Activated CD8-positive, alpha-beta memory T cell treated with anti-CD3 and anti-CD28 coated beads for 1 hour (primary cell): ENCODE data around the gene TLE3.

ENCODE experiments used
- DNase-seq, 2 donors: peaks; one replicate each; pipeline ENCODE4 v3.0.0-alpha.2; 2020; ENCODE audit warnings: low read depth in 1 of 2; ENCODE audit errors: extremely low read depth in 1 of 2

TLE3 gene

DNA sequence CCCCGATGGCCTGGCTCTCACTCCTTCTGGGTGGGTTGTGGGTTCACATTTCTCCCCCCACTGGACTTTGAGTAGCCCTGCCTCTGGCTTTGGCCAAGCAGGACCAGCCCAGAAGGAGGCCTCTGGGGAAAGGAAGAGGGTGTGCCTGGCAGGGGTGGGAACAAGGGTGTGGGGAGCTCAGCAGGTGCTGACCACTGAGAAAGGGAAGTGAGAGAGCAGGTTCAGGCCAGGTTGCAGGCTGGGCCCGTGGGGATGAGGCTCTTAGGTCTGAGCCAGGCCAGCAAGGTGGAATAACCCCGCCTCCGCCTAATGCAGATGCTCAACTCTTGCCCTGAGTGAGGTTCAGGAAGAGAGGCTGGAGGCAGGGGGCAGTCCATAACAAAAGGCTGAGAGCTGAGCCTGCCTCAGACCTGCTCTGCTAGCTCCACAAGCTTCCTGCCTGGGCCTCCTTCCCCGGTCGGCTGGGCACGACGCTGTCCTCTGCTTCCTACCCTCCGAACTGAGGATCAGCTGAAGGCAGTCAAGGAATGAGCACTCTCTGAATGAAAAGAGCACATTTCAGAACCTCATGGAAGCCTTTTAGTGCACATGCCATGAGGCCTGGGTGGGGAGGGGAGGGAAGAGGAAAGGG is 82.7 kb downstream of the TLE3 start:
- DNase-seq, result no peak

DNA sequence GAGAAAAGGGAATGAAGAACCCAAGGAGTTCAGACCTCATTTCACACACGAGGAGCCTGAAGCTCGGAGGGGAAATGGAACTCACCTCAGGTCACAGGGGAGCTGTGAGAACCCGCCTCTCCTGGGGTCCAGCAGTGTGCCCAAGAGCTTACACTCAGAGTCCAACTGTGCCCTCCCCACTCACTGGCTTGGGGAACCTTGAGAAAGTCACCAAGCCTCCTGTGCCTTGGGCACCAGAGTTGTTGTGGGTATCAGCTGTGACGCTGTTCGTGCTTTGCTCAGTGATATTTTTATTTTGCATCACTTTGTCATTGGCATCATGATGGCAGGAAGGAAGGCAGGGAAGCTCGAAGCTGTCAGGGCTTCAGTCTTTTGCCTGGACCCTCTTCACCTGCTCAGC is 83.4 kb downstream of the TLE3 start:
- DNase-seq, result no peak

DNA sequence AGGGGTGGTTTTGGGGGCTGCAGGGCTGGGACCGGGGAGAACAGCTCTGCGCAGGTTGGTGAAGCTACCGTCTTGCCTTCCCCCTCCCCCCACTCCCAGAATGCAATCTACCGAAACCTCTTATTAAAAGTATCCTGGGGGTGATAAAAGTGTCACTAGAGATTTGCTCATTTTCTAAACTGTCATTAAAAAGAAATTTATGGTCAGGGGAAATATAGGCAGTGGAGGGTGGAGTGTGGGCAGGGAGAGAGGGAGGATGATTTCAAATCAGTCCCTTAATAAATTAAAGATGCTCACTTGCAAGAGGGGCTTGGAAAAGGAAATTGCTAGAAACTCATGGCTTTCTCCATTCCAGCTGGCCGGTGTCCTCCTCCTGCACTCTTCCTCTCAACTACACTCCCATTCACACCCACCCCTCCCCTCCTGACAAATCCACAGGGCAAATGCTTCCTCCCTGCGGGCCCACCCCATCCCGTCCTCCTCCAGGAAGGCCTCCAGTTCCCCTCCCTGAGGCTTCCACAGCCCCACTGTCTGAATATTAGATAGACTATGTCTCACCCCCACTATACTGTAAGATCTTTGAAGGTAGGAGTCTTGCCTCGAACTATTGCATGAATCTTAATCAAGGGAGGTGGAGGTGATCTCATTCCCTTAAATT is 83.9 kb downstream of the TLE3 start:
- DNase-seq, result no peak

DNA sequence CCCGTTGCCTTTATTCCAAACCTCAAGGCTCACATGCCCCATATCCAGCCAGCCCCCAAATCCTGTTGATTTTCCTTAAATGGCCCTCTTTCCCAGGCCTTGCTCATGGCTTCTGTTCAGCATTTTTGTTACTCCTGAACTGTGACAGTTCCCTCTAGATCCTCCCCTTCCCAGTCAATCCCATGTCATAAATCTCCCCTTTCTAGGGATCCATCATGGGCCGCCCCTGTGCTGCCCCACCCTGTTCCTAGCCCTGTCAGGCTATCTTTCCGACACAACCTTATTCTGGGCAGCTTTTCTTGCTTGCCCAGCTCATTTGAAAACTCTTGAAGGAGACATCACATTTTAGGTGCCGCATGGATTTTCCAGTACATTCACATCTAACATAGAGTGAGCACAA is 84.8 kb downstream of the TLE3 start:
- no peak for DNase-seq

DNA sequence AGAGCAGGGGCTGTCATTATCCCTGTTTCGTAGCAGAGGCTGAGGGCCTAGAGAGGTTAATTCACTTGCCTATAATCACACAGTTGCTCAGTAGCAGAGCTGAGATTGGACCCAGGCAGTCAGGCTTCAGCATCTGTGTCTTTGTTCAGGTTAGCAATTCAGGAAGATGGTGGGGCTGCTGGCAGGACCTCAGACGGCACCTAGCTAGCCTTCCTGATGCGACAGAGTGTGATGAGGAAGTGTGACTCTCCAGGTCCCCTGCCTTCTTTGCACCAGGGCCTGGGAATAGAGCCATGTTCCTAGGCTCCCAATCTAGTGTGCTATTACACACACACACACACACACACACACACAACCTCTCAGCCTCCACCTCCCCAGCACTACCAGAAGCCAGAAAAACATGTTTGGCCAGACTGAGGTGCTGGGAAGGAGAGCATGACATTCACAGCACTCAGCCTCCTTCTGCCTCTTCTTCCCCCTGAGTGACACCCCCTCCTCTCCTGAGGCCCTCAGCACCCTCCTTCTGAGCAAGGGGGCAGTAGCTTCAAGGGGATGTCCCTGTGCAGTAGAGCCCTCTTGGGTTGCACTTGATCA is 88.9 kb downstream of the TLE3 start:
- no peak for DNase-seq

DNA sequence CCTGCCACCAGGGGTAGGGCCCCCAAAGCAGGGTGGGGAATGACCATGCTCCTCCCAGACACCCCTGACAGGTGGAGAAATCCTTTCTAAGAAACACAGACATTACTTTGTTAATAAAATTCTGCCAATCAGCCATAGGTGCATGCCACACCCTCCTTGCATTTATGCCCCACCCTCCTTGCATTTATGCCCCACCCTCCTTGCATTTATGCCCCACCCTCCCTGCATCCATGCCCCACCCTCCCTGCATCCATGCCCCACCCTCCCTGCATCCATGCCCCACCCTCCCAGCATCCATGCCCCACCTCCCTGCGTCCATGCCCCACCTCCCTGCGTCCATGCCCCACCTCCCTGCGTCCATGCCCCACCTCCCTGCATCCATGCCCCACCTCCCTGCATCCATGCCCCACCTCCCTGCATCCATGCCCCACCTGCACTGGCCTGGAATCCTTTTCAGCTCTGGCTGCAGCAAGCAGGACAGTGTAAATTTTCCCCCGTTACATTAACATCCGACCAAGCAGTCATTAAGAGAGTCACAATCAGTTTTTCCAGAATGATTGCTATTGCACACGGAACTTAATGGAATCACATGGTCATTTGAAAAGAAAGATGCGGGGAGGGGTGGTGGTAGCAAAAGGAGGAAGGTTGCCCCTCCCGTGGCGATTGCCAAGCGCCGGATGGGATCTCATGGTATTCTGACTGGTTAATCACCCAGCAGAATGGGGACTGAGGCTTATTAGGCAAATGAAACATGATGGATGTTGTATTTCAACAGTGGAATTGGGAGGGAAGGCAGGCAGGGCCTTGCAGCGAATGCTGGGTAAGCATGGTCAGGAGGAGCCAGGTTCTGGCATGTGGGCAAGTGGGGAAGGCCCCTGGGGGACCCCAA is 91.2 kb downstream of the TLE3 start:
- no peak for DNase-seq

DNA sequence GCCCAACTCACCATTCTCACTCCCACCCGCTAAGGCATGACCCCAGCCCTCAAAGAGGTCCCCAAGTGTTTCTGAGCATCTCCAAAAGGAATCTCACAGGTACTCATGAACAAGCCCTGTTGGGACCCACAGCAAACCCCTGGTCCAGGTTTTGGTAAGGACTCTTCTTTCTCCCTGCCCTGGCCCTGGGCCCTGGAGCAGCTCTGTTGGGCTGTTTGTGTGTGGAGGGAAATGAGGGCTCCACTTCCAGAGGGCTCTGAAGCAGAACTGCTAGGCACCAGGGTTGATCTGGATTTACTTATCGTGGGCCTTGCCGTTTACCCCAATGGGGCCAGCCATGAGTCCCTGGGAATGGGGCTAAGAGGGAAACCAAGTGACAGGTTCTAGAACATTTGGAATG is 92.9 kb downstream of the TLE3 start:
- DNase-seq, result no peak

DNA sequence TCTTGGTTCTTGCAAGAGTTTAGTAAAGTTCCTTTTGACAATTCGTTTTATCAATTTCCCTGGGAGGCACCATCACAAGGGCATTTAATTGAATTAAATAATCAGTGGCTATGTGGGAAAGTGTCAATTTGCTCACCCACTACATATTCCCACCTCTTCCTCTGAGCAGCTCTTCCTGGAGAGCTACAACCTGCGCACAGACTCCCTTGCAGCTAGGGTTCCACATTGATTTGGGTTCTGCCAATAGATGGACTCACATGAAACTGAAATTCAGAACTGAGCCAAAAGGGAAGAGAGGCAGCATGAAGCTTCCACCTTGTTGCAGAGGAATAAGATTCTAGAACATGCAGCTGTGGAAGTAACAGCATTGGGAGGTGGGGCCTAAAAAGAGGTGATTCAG is 94.8 kb downstream of the TLE3 start:
- DNase-seq, result no peak

DNA sequence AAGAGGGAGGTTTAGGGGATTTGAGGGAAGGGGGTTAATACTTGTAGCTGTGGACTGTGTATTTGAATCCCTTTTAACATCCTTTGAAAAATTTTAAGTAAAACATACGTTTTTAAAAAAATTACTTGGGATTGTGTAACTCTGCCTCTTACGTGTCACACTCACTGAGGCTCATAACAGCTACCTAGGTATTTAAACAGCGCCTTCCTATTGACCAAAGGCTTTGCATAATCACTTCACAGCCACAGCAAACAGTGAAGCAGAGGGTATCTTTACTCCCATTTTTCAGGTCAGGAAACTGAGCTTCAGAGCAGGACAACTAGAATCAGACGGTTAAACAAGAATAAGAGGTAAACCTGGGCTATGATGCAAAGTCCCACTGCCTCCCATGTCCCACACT is 95.9 kb downstream of the TLE3 start:
- DNase-seq, result no peak

DNA sequence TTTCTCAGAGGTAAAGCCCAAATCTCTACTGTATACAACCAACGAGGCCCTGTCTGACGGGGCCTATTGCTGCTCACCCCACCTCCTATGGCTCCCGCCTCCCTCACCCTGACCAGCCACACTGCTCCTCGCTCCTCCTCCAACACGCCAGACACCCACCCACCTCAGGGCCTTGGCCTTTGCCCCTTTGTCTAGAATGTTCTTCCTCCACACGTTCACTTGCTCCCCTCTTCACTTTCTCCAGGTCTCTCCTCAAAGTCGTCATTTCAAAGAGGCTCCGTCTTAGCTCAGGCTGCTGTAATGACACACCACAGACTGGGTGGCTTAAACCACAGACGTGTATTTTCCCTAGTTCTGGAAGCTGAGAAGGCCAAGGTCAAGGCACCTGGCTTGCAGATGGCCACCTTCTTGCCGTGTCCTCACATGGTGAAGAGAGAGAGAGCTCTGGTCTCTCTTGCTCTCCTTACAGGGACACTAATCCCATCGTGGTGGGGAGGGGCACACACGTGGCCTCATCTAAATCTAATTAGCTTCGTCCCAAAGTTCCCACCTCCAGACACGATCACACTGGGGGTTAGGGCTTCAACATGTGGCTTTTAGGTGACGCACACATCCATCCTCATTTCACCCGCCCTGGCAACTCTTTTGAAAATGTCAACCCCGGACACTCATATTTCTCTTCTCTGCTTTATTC is 98.2 kb downstream of the TLE3 start:
- DNase-seq, result no peak

DNA sequence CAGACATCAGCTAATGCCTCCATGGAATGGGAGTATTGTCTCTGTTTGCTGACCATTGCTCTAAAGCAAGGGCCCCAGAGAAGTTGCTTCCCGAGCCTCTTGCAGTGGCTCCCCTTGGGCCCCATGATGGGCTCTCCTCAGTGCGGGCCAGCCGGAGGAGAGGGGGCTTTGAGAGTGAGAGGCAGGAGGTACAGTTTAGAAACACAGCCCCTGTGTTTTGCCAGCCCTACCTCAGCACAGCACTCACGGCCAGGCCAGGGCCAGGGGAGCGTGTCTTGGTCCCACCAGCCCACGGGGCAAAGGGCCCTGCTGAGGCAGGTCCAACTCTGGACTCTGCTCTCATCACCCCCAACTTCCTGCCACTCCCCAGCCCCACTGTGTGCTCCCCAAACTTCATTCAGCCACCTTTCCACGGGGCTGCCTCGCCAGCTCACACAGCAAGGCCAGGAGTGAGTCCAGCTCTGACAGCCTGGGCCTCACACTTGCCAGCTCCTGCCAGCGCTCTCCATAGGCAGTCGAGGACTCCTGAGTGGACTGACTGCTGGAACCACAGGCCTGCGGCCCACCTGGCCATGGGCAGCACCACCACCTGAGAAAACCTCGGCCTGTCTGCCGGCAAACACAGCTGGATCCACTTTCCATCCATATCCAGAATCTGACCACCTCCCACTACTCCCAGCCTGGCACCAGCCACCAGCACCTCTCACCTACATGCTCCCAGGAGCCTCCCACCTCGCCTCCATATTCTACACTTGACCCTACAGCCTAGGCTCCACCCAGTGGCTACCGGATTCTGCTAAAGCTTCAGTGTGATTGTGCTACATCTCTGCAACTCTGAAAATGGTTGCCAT is 99.0 kb downstream of the TLE3 start:
- DNase-seq, result no peak

DNA sequence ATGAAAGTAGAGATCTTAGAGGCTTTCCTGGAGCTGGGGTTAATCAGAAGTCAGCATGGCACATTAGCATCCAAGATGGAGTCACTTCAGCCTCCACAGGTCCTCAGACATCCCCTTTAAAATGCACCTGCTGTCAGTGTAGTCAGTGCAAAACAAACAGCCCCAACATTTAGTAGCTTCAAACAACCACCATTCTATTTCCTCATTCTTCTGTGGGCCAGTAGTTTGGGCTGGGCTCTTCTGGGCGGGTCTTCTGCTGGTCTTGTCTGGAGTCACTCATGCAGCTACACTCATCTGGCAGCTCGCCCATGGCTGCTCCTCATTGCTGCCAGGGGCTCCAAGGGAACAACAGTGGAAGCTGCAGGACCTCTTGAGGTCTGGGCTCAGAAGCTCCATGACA is 99.9 kb downstream of the TLE3 start:
- no peak for DNase-seq
